Ovary (tissue), 9 donors: ENCODE results near the gene MAT2A. TPM values are rescaled to one million over a fixed set of nuclear protein-coding genes. Genes with fewer than 3 reads are reported as not detected.

Experiments used
- DNase-seq, 5 donors: peaks; one replicate each; pipeline ENCODE4 v3.0.0-alpha.2; 2019 to 2020
- H3K27ac ChIP-seq, 2 donors: fragments of 200-600 bp; one replicate each; pipeline versions ENCODE4 v1.5.1 to v1.8.0; 2019 to 2022
- H3K27me3 ChIP-seq: fragments of 200-600 bp; one replicate; pipeline ENCODE4 v1.8.0; 2022
- H3K36me3 ChIP-seq: fragments of 200-600 bp; sonication (generic); one replicate; pipeline ENCODE4 v1.5.1; 2019
- H3K4me1 ChIP-seq: one replicate; pipeline ENCODE4 v1.8.1; 2013; ENCODE audit warnings: mild to moderate bottlenecking, moderate library complexity; ENCODE audit not compliant: insufficient read depth
- H3K4me3 ChIP-seq: fragments of 200-600 bp; sonication (generic); one replicate; pipeline ENCODE4 v1.5.1; 2017
- H3K9me3 ChIP-seq, 2 donors: fragments of 200-600 bp in 1 of 2; sonication (generic) in 1 of 2; one replicate each; pipeline versions ENCODE4 v1.5.1 to v1.8.1; 2013 to 2019; ENCODE audit warnings: mild to moderate bottlenecking in 1 of 2, moderate library complexity in 1 of 2
- CTCF ChIP-seq, 3 donors: fragments of 450-650 bp in 2 of 3; fragments of 200-600 bp in 1 of 3; IDR thresholded peaks; one replicate each; pipeline versions ENCODE4 v1.5.1 to v1.8.0; 2016 to 2022; ENCODE audit warnings: antibody characterized with exemption in 3 of 3, mild to moderate bottlenecking in 1 of 3
- EP300 ChIP-seq: sonication (generic); formaldehyde crosslinking; IDR thresholded peaks from one replicate; pipeline ENCODE4 v1.6.1; 2017; ENCODE audit warnings: antibody characterized with exemption
- POLR2A ChIP-seq: fragments of 450-650 bp; IDR thresholded peaks from one replicate; pipeline ENCODE4 v1.6.1; 2017; ENCODE audit warnings: antibody characterized with exemption, mild to moderate bottlenecking, moderate library complexity
- WGBS, 3 donors: extraction: QIAGEN DNeasy Blood & Tissue Kit in 1 of 3; methylation state at CpG; one replicate each; pipeline versions ENCODE4 v1.1.5 to v1.1.7; 2013 to 2017; 5-methylcytosine and 5-hydroxymethylcytosine counted together
- intact Hi-C, 4 donors: fragments of 100-400 bp; cut with DNase I; formaldehyde crosslinking; loops; one replicate each; pipeline versions ENCODE4 v1.11.0 to v1.15.1; 2022 to 2023
- polyA plus RNA-seq, 2 donors: library from polyadenylated mRNA; stranded (reverse); fragments of 200-250 nt in 1 of 2; fragments of 350-450 nt in 1 of 2; fragmentation: Illumina TruSeq in 1 of 2; extraction: RNeasy Lipid Tissue Mini Kit (QIAGEN cat#74804) in 1 of 2; gene quantifications; one replicate each; pipeline ENCODE4 v1.2.3, GENCODE V29; 2013 to 2014
- total RNA-seq, 7 donors: library from RNA; depleted of rRNA in 2 of 7; stranded (reverse); fragments of >200 nt in 2 of 7; fragmentation: NEBNext Ultra II Directional in 3 of 7; extraction: Animal tissue kit (Norgen Biotek cat#: 25700) in 3 of 7; gene quantifications; one replicate each; pipeline versions ENCODE4 v1.1.0 to v1.2.4, GENCODE V29; 2016 to 2023
- donor health status: DM: no; HTN: no; CAD: no; lungs with moderate emphysema.
- donor health status: DM: no; HTN: no; CAD: no.
- donor health status: Bipolar disorder and iron deficiency.
- donor health status: DM: yes; HTN: yes; CAD: no.
- donor health status: DM: no; HTN: no; CAD: no.
- donor health status: DM: yes; HTN: yes; CAD: no.

The MAT2A gene
- total and polyA plus RNA-seq, 9 donors: 70.8 to 766 (median 224) TPM

GRCh38 chr2:85584857-85585780 is 46.2 kb downstream of the MAT2A start:
- H3K9me3 ChIP-seq: no peaks in the 10 kb centered on the region
- intact Hi-C loops: no loop called here
- 26 to 32% (median 29%) methylated on average over 9 of the region's 9 CpGs for WGBS, 3 donors
- H3K4me1 ChIP-seq: peaks cover 12% of the 10 kb centered on the region
- H3K36me3 ChIP-seq: no peaks in the 10 kb centered on the region
- H3K4me3 ChIP-seq: peak overlapping the region; percentile 61
- no peaks in the 10 kb centered on the region for H3K27me3 ChIP-seq
- peak overlapping the region; percentile 38 to 46 for H3K27ac ChIP-seq
- TF ChIP-seq POLR2A (no peak), CTCF (IDR thresholded peaks at IDR 0.05) (no peak)
- DNase-seq: no peak

- no peak for DNase-seq
- Histone ChIP-seq H3K27me3 (no peaks in the 10 kb centered on the region), H3K36me3 (no peaks in the 10 kb centered on the region), H3K4me3 (no peak overlapping the region), H3K9me3 (no peaks in the 10 kb centered on the region), H3K27ac (peak overlapping the region in 1 of 2 donors; percentile 38), H3K4me1 (peaks cover 17% of the 10 kb centered on the region)
- TF ChIP-seq CTCF (IDR thresholded peaks at IDR 0.05) (no peak), POLR2A (no peak), EP300 (peak; percentile 30)
- intact Hi-C loops: no loop called here
- WGBS, 3 donors: 63 to 79% (median 78%) methylated on average over 1 of the region's 1 CpG
These were observed 46.8 kb downstream of the MAT2A start for GRCh38 chr2:85585781-85586105.

GRCh38 chr2:85588236-85588635 is 49.3 kb downstream of the MAT2A start:
- DNase-seq: no peak
- no peak for TF ChIP-seq POLR2A
- TF ChIP-seq EP300: no peak
- TF ChIP-seq CTCF (IDR thresholded peaks at IDR 0.05): no peak
- no peaks in the 10 kb centered on the region for H3K36me3 ChIP-seq
- H3K9me3 ChIP-seq: no peaks in the 10 kb centered on the region
- H3K27me3 ChIP-seq: no peaks in the 10 kb centered on the region
- 89 to 97% (median 97%) methylated on average over 4 of the region's 4 CpGs for WGBS, 3 donors
- H3K4me3 ChIP-seq: no peak overlapping the region
- peaks cover 23% of the 10 kb centered on the region for H3K4me1 ChIP-seq
- intact Hi-C loops: no loop called here
- H3K27ac ChIP-seq: peak overlapping the region; percentile 36 to 57

- no peak for DNase-seq
- peak overlapping the region; percentile 57 for H3K27ac ChIP-seq
- intact Hi-C loops: no loop called here
These were observed 49.7 kb downstream of the MAT2A start for GRCh38 chr2:85588645-85589044.

More at GRCh38 chr2:85588645-85589044, 49.7 kb downstream of the MAT2A start:
- Histone ChIP-seq H3K9me3 (no peaks in the 10 kb centered on the region), H3K36me3 (no peaks in the 10 kb centered on the region), H3K27me3 (no peaks in the 10 kb centered on the region), H3K4me1 (peaks cover 23% of the 10 kb centered on the region), H3K4me3 (no peak overlapping the region)
- 78 to 90% (median 87%) methylated on average over 4 of the region's 4 CpGs for WGBS, 3 donors
- no peak for TF ChIP-seq POLR2A
- no peak for TF ChIP-seq EP300
- TF ChIP-seq CTCF (IDR thresholded peaks at IDR 0.05): no peak
